ENCODE data around the gene ALG14.

ALG14 gene

DNA sequence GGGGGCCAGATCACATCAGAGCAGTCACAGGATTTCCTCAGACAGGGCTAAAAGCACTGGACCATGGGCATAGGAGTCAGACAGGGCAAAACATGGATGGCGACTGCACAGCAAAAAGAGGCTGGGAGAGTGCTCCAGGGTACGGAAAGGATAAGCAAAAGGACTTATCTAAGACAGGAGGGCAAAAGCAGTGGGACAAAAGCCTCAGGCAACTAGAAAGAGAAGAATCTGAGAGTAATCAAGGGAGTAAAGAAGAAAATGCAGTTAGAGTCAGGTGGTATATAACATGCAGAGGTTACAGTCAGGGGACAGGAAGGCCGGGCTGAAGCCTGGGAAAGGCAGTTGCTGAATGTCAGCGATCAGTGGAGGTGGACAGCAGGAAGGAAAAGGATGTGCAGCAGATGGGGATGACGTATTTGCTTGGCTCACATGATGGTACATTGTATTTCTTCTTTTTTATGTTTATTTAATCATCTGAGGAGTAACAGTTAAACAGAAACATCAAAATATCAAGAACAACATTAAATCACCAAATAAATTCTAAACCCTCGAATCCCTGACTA is 82.8 kb downstream of the ALG14 start:
- no peaks in the 10 kb centered on the region for H3K4me1 ChIP-seq (ENCODE audit: low read length)
- no peaks in the 10 kb centered on the region for H3K79me2 ChIP-seq (ENCODE audit: low read length)
- H3K27ac ChIP-seq (ENCODE audit: low read length) = no peak overlapping the region
- no peaks in the 10 kb centered on the region for H3K9me3 ChIP-seq (ENCODE audit: insufficient read depth, low read length)
- H2AFZ ChIP-seq (ENCODE audit: low read depth, low read length) = no peak overlapping the region
- no peak overlapping the region for H3K4me3 ChIP-seq (ENCODE audit: low read length)
- TF ChIP-seq CTCF (IDR thresholded peaks at IDR 0.05; ENCODE audit: low read depth, low read length) = no peak
- TF ChIP-seq EZH2phosphoT487 (IDR thresholded peaks at IDR 0.05; ENCODE audit: low read depth) = no peak
- no peaks in the 10 kb centered on the region for H3K36me3 ChIP-seq (replicated peaks; ENCODE audit: low read depth, low read length)
- no peaks in the 10 kb centered on the region for H3K27me3 ChIP-seq (ENCODE audit: low read depth, low read length)
- H3K9ac ChIP-seq (ENCODE audit: low read length) = no peak overlapping the region
- no peaks in the 10 kb centered on the region for H4K20me1 ChIP-seq (ENCODE audit: insufficient read depth, low read length)
- H3K4me2 ChIP-seq (ENCODE audit: low read length) = no peak overlapping the region

DNA sequence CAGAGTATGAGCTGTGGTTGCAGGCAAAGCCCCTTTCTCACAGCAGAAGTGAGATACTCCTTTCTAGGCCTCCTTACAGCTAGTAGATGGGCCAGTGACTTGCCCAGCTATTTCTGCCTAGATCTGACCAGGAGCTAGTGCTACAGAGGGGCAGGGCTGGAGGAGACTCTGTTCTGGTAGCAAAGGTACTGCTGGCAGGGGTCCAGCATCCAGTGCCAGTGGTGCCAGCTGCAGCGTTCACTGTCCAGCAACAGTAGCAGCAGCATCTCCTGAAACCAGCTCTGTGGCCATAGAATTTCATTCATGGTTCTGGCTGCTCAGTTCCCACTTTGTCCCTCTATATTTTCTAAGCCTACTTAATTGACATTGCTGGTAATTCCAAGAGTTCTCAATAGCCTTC is 83.4 kb downstream of the ALG14 start:
- TF ChIP-seq CTCF (IDR thresholded peaks at IDR 0.05; ENCODE audit: low read depth, low read length) (no peak), EZH2phosphoT487 (IDR thresholded peaks at IDR 0.05; ENCODE audit: low read depth) (no peak)
- Histone ChIP-seq H3K27me3 (ENCODE audit: low read depth, low read length) (no peaks in the 10 kb centered on the region), H3K4me2 (ENCODE audit: low read length) (no peak overlapping the region), H3K79me2 (ENCODE audit: low read length) (no peaks in the 10 kb centered on the region), H3K36me3 (replicated peaks; ENCODE audit: low read depth, low read length) (no peaks in the 10 kb centered on the region), H3K27ac (ENCODE audit: low read length) (no peak overlapping the region), H4K20me1 (ENCODE audit: insufficient read depth, low read length) (no peaks in the 10 kb centered on the region), H2AFZ (ENCODE audit: low read depth, low read length) (no peak overlapping the region), H3K4me3 (ENCODE audit: low read length) (no peak overlapping the region), H3K9ac (ENCODE audit: low read length) (no peak overlapping the region), H3K4me1 (ENCODE audit: low read length) (no peaks in the 10 kb centered on the region), H3K9me3 (ENCODE audit: insufficient read depth, low read length) (no peaks in the 10 kb centered on the region)

DNA sequence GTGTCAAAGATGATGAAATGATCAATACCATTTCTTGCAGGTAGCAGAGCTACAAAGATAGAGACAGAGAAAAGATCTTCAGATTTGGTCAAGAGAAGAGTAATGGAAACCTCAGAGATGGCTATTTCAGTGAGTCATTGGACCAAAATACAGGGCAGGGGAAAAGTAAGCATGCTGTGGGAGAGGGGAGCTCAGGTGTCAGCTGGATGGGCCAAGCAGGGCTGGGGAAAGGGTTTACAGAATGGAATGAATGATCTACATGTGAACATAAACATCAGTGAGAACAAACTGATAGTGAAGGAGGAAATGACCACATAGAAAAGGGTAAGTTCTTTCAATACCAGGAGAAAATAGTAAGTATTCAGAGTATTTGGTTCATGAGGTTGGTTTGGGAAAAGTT is 84.4 kb downstream of the ALG14 start:
- no peak overlapping the region for H3K9ac ChIP-seq (ENCODE audit: low read length)
- TF ChIP-seq EZH2phosphoT487 (IDR thresholded peaks at IDR 0.05; ENCODE audit: low read depth) (no peak), CTCF (IDR thresholded peaks at IDR 0.05; ENCODE audit: low read depth, low read length) (no peak)
- H4K20me1 ChIP-seq (ENCODE audit: insufficient read depth, low read length) = no peaks in the 10 kb centered on the region

GRCh38 chr1:94986783-94987182 is 86.0 kb downstream of the ALG14 start:
- H3K27ac ChIP-seq (ENCODE audit: low read length) = no peak overlapping the region
- no peaks in the 10 kb centered on the region for H3K9me3 ChIP-seq (ENCODE audit: insufficient read depth, low read length)
- H3K9ac ChIP-seq (ENCODE audit: low read length) = no peak overlapping the region
- no peaks in the 10 kb centered on the region for H3K36me3 ChIP-seq (replicated peaks; ENCODE audit: low read depth, low read length)
- no peaks in the 10 kb centered on the region for H3K4me1 ChIP-seq (ENCODE audit: low read length)
- no peak overlapping the region for H3K4me3 ChIP-seq (ENCODE audit: low read length)
- H3K27me3 ChIP-seq (ENCODE audit: low read depth, low read length) = no peaks in the 10 kb centered on the region
- H2AFZ ChIP-seq (ENCODE audit: low read depth, low read length) = no peak overlapping the region
- TF ChIP-seq CTCF (IDR thresholded peaks at IDR 0.05; ENCODE audit: low read depth, low read length) (no peak), EZH2phosphoT487 (IDR thresholded peaks at IDR 0.05; ENCODE audit: low read depth) (no peak)
- H4K20me1 ChIP-seq (ENCODE audit: insufficient read depth, low read length) = no peaks in the 10 kb centered on the region
- no peak overlapping the region for H3K4me2 ChIP-seq (ENCODE audit: low read length)
- H3K79me2 ChIP-seq (ENCODE audit: low read length) = no peaks in the 10 kb centered on the region

More for the DNA sequence above, 84.4 kb downstream of the ALG14 start:
- Histone ChIP-seq H3K4me3 (ENCODE audit: low read length) (no peak overlapping the region), H3K79me2 (ENCODE audit: low read length) (no peaks in the 10 kb centered on the region), H2AFZ (ENCODE audit: low read depth, low read length) (no peak overlapping the region), H3K9me3 (ENCODE audit: insufficient read depth, low read length) (no peaks in the 10 kb centered on the region), H3K4me2 (ENCODE audit: low read length) (no peak overlapping the region), H3K27ac (ENCODE audit: low read length) (no peak overlapping the region), H3K27me3 (ENCODE audit: low read depth, low read length) (no peaks in the 10 kb centered on the region), H3K4me1 (ENCODE audit: low read length) (no peaks in the 10 kb centered on the region), H3K36me3 (replicated peaks; ENCODE audit: low read depth, low read length) (no peaks in the 10 kb centered on the region)
